GM12865 (cell line): ENCODE measurements around the gene CASK.
A peak's percentile ranks its signal among the peaks of the same experiment; 100 is the strongest.

ENCODE experiments used
- DNase-seq: peaks from one replicate; pipeline ENCODE4 v3.0.0; 2010; ENCODE audit warnings: low read depth
- H3K4me3 ChIP-seq: 2 replicates; pipeline ENCODE4 v1.5.1; 2011; ENCODE audit warnings: mild to moderate bottlenecking, low read depth, low read length, control low read depth
- CTCF ChIP-seq: IDR thresholded peaks from 2 replicates; pipeline ENCODE4 v1.5.1; 2011; ENCODE audit warnings: low read length, control low read depth, low read depth, inconsistent platforms; ENCODE audit not compliant: insufficient read depth; ENCODE audit errors: missing control alignments

Gene CASK

GRCh38 chrX:41913476-41913875 is 9.9 kb downstream of the CASK start:
- TF ChIP-seq CTCF: no peak
- no peak overlapping the region for H3K4me3 ChIP-seq
- DNase-seq: no peak

GRCh38 chrX:41912923-41913322 is 10.4 kb downstream of the CASK start:
- no peak for TF ChIP-seq CTCF
- no peak for DNase-seq
- no peak overlapping the region for H3K4me3 ChIP-seq

GRCh38 chrX:41909068-41909467 is 14.3 kb downstream of the CASK start:
- DNase-seq: peak; percentile 1
- H3K4me3 ChIP-seq: no peak overlapping the region
- TF ChIP-seq CTCF: no peak

- DNase-seq: no peak
- no peak overlapping the region for H3K4me3 ChIP-seq
- TF ChIP-seq CTCF: no peak
Measured at GRCh38 chrX:41906515-41907187, 16.7 kb downstream of the CASK start.

- H3K4me3 ChIP-seq: no peak overlapping the region
- no peak for DNase-seq
- no peak for TF ChIP-seq CTCF
Measured at GRCh38 chrX:41903544-41903943, 19.8 kb downstream of the CASK start.

GRCh38 chrX:41900321-41900720 is 23.0 kb downstream of the CASK start:
- no peak overlapping the region for H3K4me3 ChIP-seq
- no peak for DNase-seq
- no peak for TF ChIP-seq CTCF

- no peak overlapping the region for H3K4me3 ChIP-seq
- no peak for TF ChIP-seq CTCF
- no peak for DNase-seq
Measured at GRCh38 chrX:41895826-41896225, 27.5 kb downstream of the CASK start.
